Naive B cell (primary cell): ENCODE measurements around the gene DCUN1D2. TPM values are rescaled to one million over a fixed set of nuclear protein-coding genes. Genes with fewer than 3 reads are reported as not detected.

Experiments used
- ATAC-seq, 2 donors: fragments of 150-1000 bp; cut with Tn5 transposase; 2 replicates each; pipeline ENCODE4 v1.10.0; 2021; ENCODE audit warnings: low read depth in 2 of 2, mild to moderate bottlenecking in 2 of 2, moderate library complexity in 2 of 2
- DNase-seq: peaks from one replicate; pipeline ENCODE4 v3.0.0; 2022
- H3K27ac Mint-ChIP-seq, 6 donors: one replicate each; pipeline ENCODE4 v1.8.0; 2020 to 2022; ENCODE audit warnings: mild to moderate bottlenecking in 6 of 6, mixed read lengths in 6 of 6, moderate library complexity in 5 of 6, inconsistent platforms in 2 of 6
- H3K27me3 Mint-ChIP-seq, 3 donors: one replicate each; pipeline ENCODE4 v1.8.0; 2021 to 2022; ENCODE audit warnings: mixed read lengths in 3 of 3, mild to moderate bottlenecking in 1 of 3
- H3K36me3 Mint-ChIP-seq, 2 donors: one replicate each; pipeline ENCODE4 v1.8.0; 2020 to 2022; ENCODE audit warnings: mixed read lengths in 2 of 2, inconsistent platforms in 1 of 2, mild to moderate bottlenecking in 1 of 2
- H3K4me1 Mint-ChIP-seq, 3 donors: one replicate each; pipeline ENCODE4 v1.8.0; 2020 to 2022; ENCODE audit warnings: mixed read lengths in 3 of 3, inconsistent platforms in 1 of 3, mild to moderate bottlenecking in 1 of 3, moderate library complexity in 1 of 3
- H3K4me3 Mint-ChIP-seq, 8 donors: one replicate each; pipeline ENCODE4 v1.8.0; 2020 to 2022; ENCODE audit warnings: mild to moderate bottlenecking in 8 of 8, mixed read lengths in 8 of 8, moderate library complexity in 8 of 8, inconsistent platforms in 2 of 8
- H3K9me3 Mint-ChIP-seq, 7 donors: one replicate each; pipeline ENCODE4 v1.8.0; 2020 to 2022; ENCODE audit warnings: mixed read lengths in 7 of 7, mild to moderate bottlenecking in 5 of 7, inconsistent platforms in 2 of 7, moderate library complexity in 1 of 7
- polyA plus RNA-seq, 6 donors: library from polyadenylated mRNA; unstranded; fragments of 300-500 nt; fragmentation: Illumina TruSeq; gene quantifications; one replicate each; pipeline ENCODE4 v1.2.3, GENCODE V29; 2021; ENCODE audit warnings: low read depth in 6 of 6

The DCUN1D2 gene
- polyA plus RNA-seq = 10 to 100 TPM in 1 of 6 donors, 1 to 10 TPM in 5; 4.9 to 22.3 (median 7.1) TPM

GRCh38 chr13:113490496-113491417 lies at the start of gene DCUN1D2:
TSS of gene DCUN1D2 (minus strand) at chr13:113490711. CDS start at chr13:113490669, 42 bp downstream.
- H3K4me3 Mint-ChIP-seq = peak within 1 kb of the TSS; percentile 87 to 95 (median 90)
- no peaks in the 10 kb centered on the region for H3K27me3 Mint-ChIP-seq

DNA sequence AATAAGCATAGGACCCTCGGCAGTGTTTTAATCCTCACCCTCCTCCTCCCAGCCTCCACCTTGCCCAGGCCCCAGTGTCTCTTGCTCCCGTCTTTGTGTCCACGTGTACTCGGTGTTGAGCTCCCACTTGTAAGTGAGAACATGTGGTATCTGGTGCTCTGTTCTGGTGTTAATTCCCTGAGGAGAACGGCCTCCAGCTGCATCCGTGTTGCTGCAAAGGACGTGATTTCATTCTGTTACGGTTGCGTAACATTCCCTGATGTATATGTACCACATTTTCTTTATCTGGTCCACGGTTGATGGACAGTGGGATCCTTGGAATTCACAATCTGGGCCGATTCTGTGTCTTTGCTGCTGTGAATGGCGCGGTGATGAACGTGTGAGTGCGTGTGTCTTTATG lies 49.3 kb upstream of the DCUN1D2 start:
- peaks cover 0 to 8% (median 5%) of the 10 kb centered on the region in 7 donors for H3K9me3 Mint-ChIP-seq
- H3K36me3 Mint-ChIP-seq = peaks cover 17 to 18% of the 10 kb centered on the region in 2 donors
- no peak overlapping the region for H3K4me3 Mint-ChIP-seq
- H3K27me3 Mint-ChIP-seq = no peaks in the 10 kb centered on the region
- no peak overlapping the region for H3K27ac Mint-ChIP-seq
- peaks cover 0 to 5% (median 3%) of the 10 kb centered on the region in 3 donors for H3K4me1 Mint-ChIP-seq
- ATAC-seq (no peak), DNase-seq (no peak)

More at GRCh38 chr13:113490496-113491417, at the start of gene DCUN1D2:
- DNase-seq = peak; percentile 86
- H3K4me1 Mint-ChIP-seq = peaks cover 28 to 52% (median 51%) of the 10 kb centered on the region in 3 donors
- ATAC-seq = peak; percentile 76 to 80
- peaks cover 0 to 5% of the 10 kb centered on the region in 2 donors for H3K36me3 Mint-ChIP-seq
- H3K9me3 Mint-ChIP-seq = no peaks in the 10 kb centered on the region
- peak within 1 kb of the TSS in 5 of 6 donors; percentile 58 to 94 (median 80) for H3K27ac Mint-ChIP-seq

- Mint-ChIP-seq H3K36me3 (peaks cover 17 to 18% of the 10 kb centered on the region in 2 donors), H3K27me3 (no peaks in the 10 kb centered on the region), H3K4me1 (peaks cover 0 to 5% (median 3%) of the 10 kb centered on the region in 3 donors), H3K27ac (no peak overlapping the region), H3K4me3 (no peak overlapping the region), H3K9me3 (peaks cover 0 to 8% (median 5%) of the 10 kb centered on the region in 7 donors)
- DNase-seq (no peak), ATAC-seq (no peak)
Observed at GRCh38 chr13:113539176-113539575, 48.7 kb upstream of the DCUN1D2 start.

GRCh38 chr13:113538689-113539058 lies 48.2 kb upstream of the DCUN1D2 start:
- no peaks in the 10 kb centered on the region for H3K27me3 Mint-ChIP-seq

DNA sequence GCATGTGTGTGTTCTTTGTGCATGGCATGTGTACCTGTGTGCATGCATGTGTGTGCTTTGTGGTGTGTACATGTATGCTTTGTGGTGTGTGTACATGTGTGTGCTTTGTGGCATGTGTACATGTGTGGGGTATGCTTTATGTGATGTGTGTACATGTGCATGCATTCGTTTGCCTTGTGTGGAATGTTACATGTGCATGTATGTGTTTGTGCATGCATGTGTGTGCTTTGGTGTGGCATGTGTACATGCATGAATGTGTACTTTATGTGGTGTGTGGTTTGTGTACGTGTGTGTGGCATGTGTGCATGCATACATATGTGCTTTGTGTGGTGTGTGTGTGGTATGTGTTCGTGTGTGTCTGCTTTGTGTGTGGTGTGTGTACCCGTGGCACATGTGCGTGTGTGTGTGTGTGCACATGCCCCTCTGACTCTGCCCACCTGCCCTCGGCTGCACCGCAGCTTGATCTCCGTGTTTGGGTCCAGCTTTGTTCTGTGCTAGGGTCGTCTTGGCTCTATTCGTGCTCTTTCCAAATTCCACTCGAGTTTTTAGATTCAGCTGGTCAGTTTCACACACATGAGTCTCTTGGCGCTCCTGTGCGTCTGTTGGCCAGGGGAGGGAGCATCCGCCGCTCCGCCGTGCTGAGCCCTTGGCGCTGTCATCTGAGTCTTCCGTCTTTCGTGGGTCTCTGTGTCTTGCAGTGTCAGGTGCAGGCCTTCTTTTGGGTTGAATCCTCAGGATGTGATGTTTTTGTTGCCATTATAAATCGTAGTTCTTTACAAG lies 47.6 kb upstream of the DCUN1D2 start:
- Mint-ChIP-seq H3K4me3 (peak overlapping the region in 1 of 8 donors; percentile 17), H3K4me1 (no peaks in the 10 kb centered on the region), H3K36me3 (peaks cover 17 to 22% of the 10 kb centered on the region in 2 donors), H3K27ac (peak overlapping the region in 1 of 6 donors; percentile 61), H3K9me3 (peaks cover 0 to 8% (median 5%) of the 10 kb centered on the region in 7 donors), H3K27me3 (no peaks in the 10 kb centered on the region)
- no peak for DNase-seq
- no peak for ATAC-seq

More at GRCh38 chr13:113538689-113539058, 48.2 kb upstream of the DCUN1D2 start:
- DNase-seq (no peak), ATAC-seq (no peak)
- no peak overlapping the region for H3K4me3 Mint-ChIP-seq
- peaks cover 17 to 22% of the 10 kb centered on the region in 2 donors for H3K36me3 Mint-ChIP-seq
- H3K4me1 Mint-ChIP-seq = peaks cover 0 to 4% (median 3%) of the 10 kb centered on the region in 3 donors
- peaks cover 0 to 8% (median 5%) of the 10 kb centered on the region in 7 donors for H3K9me3 Mint-ChIP-seq
- H3K27ac Mint-ChIP-seq = no peak overlapping the region

DNA sequence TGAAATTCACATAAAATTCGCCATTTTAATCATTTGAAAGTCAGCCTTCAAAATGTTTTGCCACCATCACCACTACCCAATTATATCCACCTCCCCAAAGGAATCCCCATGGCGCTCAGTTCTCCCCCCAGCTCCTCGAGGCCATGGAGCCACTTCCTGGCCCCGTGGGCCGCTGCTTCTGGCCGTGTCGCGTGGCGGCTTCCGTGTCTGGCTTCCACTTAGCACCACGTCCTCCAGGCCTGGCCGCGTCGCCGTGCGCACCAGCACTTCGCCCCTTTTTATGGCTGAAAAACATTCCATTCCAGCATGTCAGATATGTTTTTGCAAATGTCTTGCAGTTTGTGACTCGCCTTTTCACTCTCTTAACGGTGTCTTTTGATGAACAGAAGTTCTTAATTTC lies 46.7 kb upstream of the DCUN1D2 start:
- Mint-ChIP-seq H3K36me3 (peaks cover 18 to 22% of the 10 kb centered on the region in 2 donors), H3K27me3 (no peaks in the 10 kb centered on the region), H3K27ac (no peak overlapping the region), H3K9me3 (peaks cover 0 to 8% (median 5%) of the 10 kb centered on the region in 7 donors), H3K4me1 (peaks cover 0 to under 1% (median 0%) of the 10 kb centered on the region in 3 donors), H3K4me3 (no peak overlapping the region)
- DNase-seq (no peak), ATAC-seq (no peak)

DNA sequence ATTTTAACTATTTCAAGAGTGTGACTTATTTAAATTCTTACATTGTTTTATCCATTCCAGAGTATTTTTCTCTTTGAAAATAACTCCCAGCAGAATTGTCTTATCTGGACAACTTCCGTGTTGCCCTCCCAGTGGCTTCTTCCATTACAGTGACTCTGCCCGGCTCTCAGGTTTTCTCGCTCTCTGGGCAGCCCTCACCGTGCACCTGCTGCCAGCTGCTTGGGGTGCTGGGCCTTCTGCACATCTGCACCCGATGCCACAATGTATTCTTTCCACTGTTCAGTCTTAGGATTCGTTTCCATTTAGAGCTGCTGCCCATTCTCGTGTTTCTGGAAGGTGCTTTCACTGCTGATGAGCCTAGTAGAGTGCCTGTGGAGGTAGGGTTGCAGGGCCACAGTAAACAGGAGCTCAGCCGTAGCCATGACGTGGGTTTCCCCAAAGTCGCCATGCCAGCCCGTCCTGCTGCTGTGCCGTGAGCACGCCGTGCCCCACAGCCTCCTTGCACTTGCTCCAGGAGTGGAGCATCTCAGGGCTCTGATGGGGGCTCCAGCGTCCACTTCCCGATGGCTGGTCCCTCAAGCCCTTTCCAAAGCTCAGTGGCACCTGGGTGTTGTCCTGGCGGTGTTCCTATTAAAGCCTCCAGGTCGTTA lies 46.1 kb upstream of the DCUN1D2 start:
- no peak for DNase-seq
- H3K4me1 Mint-ChIP-seq = peaks cover 0 to 6% (median 3%) of the 10 kb centered on the region in 3 donors
- peaks cover 0 to 8% (median 5%) of the 10 kb centered on the region in 7 donors for H3K9me3 Mint-ChIP-seq
- no peak overlapping the region for H3K4me3 Mint-ChIP-seq
- no peak for ATAC-seq
- no peaks in the 10 kb centered on the region for H3K27me3 Mint-ChIP-seq
- peak overlapping the region in 1 of 6 donors; percentile 76 for H3K27ac Mint-ChIP-seq
- peaks cover 22 to 24% of the 10 kb centered on the region in 2 donors for H3K36me3 Mint-ChIP-seq

DNA sequence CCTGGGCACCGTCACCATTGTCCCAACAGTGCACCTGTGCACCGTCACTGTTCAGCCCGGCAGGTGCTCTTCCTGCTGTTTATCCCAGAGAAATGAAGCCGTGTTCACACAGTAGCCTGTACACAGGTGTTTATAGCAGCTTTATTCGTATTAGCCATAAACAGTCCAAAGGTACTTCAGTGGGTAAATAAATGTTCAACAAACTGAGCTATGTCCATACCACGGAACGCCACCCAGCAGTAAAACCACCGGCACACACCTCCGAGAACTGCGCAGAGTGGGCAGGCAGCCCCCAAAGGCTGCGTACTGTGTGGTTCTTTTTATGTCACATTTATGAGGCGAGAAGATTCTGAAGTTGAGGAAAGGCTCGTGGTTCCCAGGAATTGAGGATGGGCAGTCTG lies 44.9 kb upstream of the DCUN1D2 start:
- H3K4me3 Mint-ChIP-seq = no peak overlapping the region
- H3K4me1 Mint-ChIP-seq = peaks cover 0 to 6% (median 3%) of the 10 kb centered on the region in 3 donors
- H3K9me3 Mint-ChIP-seq = no peaks in the 10 kb centered on the region
- H3K36me3 Mint-ChIP-seq = peaks cover 11 to 29% of the 10 kb centered on the region in 2 donors
- peak overlapping the region in 1 of 6 donors; percentile 52 for H3K27ac Mint-ChIP-seq
- ATAC-seq = no peak
- no peaks in the 10 kb centered on the region for H3K27me3 Mint-ChIP-seq
- no peak for DNase-seq

DNA sequence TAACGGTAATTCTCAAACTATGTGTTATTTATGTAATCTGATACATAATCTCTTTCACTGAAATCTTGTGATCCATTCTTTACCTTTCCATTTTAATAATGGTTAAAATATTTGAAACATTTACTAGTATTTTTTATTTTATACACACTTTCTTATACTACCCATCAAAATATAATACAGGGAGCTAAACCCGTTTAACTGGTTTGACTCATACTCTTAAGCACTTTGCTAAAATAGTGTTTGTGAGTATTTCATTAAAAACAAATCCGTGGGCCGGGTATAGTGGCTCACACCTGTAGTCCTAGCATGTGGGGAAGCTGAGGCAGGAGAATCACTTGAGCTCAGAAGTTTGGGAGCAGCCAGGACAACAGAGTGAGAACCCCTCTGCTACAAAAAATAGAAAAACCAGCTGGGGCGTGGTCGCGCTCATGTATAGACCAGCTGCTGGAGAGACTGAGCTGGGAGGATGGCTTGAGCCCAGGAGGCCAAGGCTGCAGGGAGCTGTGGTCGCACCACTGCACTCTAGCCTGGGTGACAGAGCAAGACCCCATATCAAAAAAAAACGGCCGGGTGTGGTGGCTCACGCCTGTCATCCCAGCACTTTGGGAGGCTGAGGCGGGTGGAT lies 43.8 kb upstream of the DCUN1D2 start:
- no peaks in the 10 kb centered on the region for H3K9me3 Mint-ChIP-seq
- no peak overlapping the region for H3K27ac Mint-ChIP-seq
- ATAC-seq (no peak), DNase-seq (no peak)
- H3K4me3 Mint-ChIP-seq = no peak overlapping the region
- peaks cover 0 to 6% (median 3%) of the 10 kb centered on the region in 3 donors for H3K4me1 Mint-ChIP-seq
- peaks cover 10 to 35% of the 10 kb centered on the region in 2 donors for H3K36me3 Mint-ChIP-seq
- H3K27me3 Mint-ChIP-seq = no peaks in the 10 kb centered on the region

DNA sequence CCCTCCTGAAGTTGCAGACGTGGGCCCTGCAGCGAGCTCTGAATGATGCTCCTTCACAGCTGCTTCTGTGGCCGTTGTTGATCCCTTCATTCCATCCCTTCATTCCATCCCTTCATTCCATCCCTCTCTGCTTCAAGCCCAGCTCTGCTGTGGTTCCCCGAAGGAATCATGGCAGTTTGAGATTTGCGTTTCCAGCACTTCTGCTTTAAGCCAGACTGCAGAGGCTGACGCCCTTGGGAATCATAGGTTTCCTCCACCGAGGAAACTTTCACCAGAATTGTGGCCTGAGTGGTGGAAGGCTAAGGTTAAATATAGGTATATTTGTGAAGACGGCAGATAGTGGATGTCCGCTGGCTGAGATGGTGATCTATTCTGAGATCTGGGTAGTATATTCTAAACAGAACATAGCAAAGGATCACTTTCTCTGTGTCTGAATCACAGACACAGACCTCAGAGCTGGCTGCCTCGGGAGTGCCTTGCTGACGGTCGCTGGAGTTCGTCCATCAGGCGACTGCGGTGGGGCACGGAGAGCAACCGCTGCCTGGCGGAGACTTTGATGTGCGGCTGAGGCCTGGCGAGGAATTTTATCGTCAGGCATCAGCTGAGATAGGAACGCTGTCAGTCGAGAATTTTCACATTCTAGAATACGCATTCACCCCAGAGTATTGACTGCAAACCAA lies 42.8 kb upstream of the DCUN1D2 start:
- DNase-seq (no peak), ATAC-seq (no peak)
- Mint-ChIP-seq H3K4me3 (no peak overlapping the region), H3K27ac (no peak overlapping the region), H3K9me3 (no peaks in the 10 kb centered on the region), H3K4me1 (peaks cover 2 to 7% (median 5%) of the 10 kb centered on the region in 3 donors), H3K27me3 (no peaks in the 10 kb centered on the region), H3K36me3 (peaks cover 10 to 37% of the 10 kb centered on the region in 2 donors)

DNA sequence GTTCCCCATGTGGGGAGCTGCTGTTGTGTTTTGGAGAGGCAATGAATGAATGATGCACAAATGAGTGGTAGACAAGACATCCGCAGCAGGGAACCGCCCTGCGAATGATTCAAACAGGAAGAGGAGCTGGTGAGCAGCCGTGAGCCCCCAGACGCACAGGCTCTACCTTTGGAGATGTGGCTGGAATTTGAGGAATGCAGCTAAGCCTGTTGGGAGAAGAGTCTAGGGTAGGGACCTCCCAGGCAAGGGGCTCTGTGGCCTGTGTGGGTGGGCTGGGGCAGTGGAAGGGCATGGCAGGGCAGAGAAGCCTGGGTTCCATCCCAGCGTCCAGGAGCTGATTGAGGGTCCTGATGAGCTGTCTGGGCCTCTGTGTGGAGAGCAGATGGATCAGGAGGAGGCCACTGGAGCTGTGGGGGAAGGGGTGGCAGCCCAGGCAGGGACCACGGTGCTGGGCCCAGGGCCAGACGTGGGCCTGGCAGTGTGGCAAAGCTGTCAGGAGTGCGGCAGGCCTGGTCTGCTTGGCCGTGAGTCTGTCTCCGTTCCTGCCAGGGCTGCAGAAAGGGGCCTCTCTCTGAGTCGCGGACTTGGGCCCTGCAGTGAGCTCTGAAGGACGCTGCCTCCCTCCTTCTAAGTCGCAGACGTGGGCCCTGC lies 41.8 kb upstream of the DCUN1D2 start:
- peaks cover 11 to 17% (median 15%) of the 10 kb centered on the region in 3 donors for H3K4me1 Mint-ChIP-seq
- peak overlapping the region in 1 of 6 donors; percentile 94 for H3K27ac Mint-ChIP-seq
- ATAC-seq (no peak), DNase-seq (no peak)
- H3K36me3 Mint-ChIP-seq = peaks cover 17 to 30% of the 10 kb centered on the region in 2 donors
- no peaks in the 10 kb centered on the region for H3K9me3 Mint-ChIP-seq
- no peaks in the 10 kb centered on the region for H3K27me3 Mint-ChIP-seq
- no peak overlapping the region for H3K4me3 Mint-ChIP-seq
